HG02884 (cell line): ENCODE measurements around the gene ARMH1.

Experiments
- ATAC-seq: cut with Tn5 transposase; IDR thresholded peaks from one replicate; pipeline ENCODE4 v1.9.1; 2021; ENCODE audit warnings: mild to moderate bottlenecking, moderate library complexity; ENCODE audit not compliant: unreplicated experiment

ARMH1 gene

GRCh38 chr1:44643721-44644334 is 30.7 kb upstream of the ARMH1 start:
- ATAC-seq, result no peak

- no peak for ATAC-seq
Observed at GRCh38 chr1:44644806-44645205, 29.7 kb upstream of the ARMH1 start.

- ATAC-seq, result no peak
Observed at GRCh38 chr1:44645476-44646244, 28.9 kb upstream of the ARMH1 start.

- no peak for ATAC-seq
Observed at GRCh38 chr1:44646261-44647110, 28.0 kb upstream of the ARMH1 start.

GRCh38 chr1:44647896-44648295 is 26.6 kb upstream of the ARMH1 start:
- no peak for ATAC-seq

- ATAC-seq, result no peak
Observed at GRCh38 chr1:44648529-44649250, 25.8 kb upstream of the ARMH1 start.

- ATAC-seq, result no peak
Observed at GRCh38 chr1:44649788-44650158, 24.7 kb upstream of the ARMH1 start.

GRCh38 chr1:44650159-44650831 is 24.2 kb upstream of the ARMH1 start:
- no peak for ATAC-seq

- no peak for ATAC-seq
Observed at GRCh38 chr1:44651069-44651468, 23.4 kb upstream of the ARMH1 start.

- ATAC-seq, result no peak
Observed at GRCh38 chr1:44652445-44653106, 21.9 kb upstream of the ARMH1 start.

GRCh38 chr1:44653107-44653964 is 21.2 kb upstream of the ARMH1 start:
- no peak for ATAC-seq

GRCh38 chr1:44654621-44655187 is 19.8 kb upstream of the ARMH1 start:
- no peak for ATAC-seq

- ATAC-seq, result no peak
Observed at GRCh38 chr1:44655609-44656008, 18.9 kb upstream of the ARMH1 start.

GRCh38 chr1:44659566-44659965 is 14.9 kb upstream of the ARMH1 start:
- no peak for ATAC-seq

- ATAC-seq, result no peak
Observed at GRCh38 chr1:44660176-44660575, 14.3 kb upstream of the ARMH1 start.

GRCh38 chr1:44661781-44662682 is 12.5 kb upstream of the ARMH1 start:
- no peak for ATAC-seq

- no peak for ATAC-seq
Observed at GRCh38 chr1:44662683-44663030, 11.9 kb upstream of the ARMH1 start.

- no peak for ATAC-seq
Observed at GRCh38 chr1:44663417-44663816, 11.1 kb upstream of the ARMH1 start.
